Measurements from ENCODE around the gene GALR2.

The GALR2 gene, protein sequence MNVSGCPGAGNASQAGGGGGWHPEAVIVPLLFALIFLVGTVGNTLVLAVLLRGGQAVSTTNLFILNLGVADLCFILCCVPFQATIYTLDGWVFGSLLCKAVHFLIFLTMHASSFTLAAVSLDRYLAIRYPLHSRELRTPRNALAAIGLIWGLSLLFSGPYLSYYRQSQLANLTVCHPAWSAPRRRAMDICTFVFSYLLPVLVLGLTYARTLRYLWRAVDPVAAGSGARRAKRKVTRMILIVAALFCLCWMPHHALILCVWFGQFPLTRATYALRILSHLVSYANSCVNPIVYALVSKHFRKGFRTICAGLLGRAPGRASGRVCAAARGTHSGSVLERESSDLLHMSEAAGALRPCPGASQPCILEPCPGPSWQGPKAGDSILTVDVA

DNA sequence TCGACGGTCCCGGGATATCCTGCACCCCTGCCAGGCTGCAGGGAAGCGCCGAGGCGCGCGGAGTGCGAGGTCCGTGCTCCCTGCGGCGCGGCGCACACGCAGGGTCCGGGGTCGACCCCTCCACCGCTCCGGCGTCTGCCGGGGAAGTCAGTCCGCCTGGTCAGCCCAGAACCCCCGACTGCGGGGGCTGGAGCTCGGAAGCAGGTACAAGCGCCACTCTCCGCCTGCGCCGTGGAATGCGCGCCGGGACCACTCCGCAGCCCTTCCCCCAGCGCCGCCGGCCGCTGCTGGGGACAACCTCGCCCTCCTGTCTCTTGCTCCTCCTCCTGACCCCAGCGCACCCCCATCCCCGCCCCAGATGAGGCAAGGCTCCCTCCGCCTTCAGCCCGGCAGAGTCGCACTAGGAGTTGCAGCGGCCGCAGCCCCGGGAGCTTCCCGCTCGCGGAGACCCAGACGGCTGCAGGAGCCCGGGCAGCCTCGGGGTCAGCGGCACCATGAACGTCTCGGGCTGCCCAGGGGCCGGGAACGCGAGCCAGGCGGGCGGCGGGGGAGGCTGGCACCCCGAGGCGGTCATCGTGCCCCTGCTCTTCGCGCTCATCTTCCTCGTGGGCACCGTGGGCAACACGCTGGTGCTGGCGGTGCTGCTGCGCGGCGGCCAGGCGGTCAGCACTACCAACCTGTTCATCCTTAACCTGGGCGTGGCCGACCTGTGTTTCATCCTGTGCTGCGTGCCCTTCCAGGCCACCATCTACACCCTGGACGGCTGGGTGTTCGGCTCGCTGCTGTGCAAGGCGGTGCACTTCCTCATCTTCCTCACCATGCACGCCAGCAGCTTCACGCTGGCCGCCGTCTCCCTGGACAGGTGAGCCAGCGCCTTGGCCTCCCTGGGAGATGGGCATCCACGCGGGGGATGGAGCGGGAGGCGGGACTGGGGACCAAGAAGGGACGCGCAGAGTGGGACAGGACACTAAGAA is at the start of gene GALR2:
TSS of gene GALR2 (plus strand) at position 392 of the 974 bp plus-strand sequence. CDS start at position 495, 103 bp downstream.
- DNase-seq (ENCODE audit: low read depth in 1 of 2, low spot score in 1 of 2): no peak
- no peak for TF ChIP-seq JUND (IDR thresholded peaks at IDR 0.05; ENCODE audit: low read depth)
- in situ Hi-C loops (cut with HindIII; ENCODE audit: low pct_unique_long_range_greater_than_20kb, low sequenced_read_pairs): no loop called here

DNA sequence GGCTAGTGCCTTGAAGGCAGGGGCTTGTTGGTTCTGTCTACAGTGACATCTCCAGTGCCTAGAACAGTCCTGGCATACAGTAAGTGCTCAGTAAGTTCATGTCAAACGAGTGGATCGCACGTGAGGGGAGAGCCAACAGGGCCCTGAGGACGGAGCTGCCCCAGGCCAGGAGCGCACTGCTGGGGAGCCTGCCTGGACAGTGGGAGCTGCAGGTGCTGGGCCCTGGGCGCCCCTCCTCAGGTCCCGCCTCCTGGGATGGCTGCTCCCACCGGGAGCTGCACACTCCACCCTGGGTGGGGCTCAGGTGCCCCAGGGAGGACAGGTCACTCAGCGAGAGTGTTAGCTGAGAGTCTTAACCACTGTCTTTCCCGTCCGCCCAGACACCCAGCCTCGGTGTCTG is 49.3 kb upstream of the GALR2 start:
- DNase-seq (ENCODE audit: low read depth in 1 of 2, low spot score in 1 of 2): no peak
- in situ Hi-C loops (cut with HindIII; ENCODE audit: low pct_unique_long_range_greater_than_20kb, low sequenced_read_pairs): no loop called here
- TF ChIP-seq JUND (IDR thresholded peaks at IDR 0.05; ENCODE audit: low read depth): no peak

DNA sequence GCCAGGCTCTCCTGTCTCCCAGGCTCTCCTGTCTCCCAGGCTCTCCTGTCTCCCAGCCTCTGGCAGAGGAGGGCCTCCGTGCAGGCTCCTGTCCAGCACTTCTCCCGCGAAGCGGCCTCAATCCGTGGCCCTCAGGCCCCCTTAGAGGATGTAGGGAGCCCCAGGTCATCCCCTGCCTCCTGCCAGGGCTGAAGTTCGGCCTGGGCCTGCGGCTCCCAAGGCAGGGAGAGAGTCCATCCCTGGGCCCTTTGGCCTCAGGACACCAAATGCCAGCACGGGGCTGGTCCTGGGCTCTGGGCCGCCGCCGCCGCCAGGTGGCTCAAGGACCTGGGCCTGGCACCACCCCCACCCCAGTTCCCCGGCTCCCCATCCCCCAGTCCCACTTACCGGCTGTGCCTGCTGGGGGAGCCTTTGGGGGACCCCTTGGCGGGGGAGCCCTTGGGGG is 47.8 kb upstream of the GALR2 start:
- in situ Hi-C loops (cut with HindIII; ENCODE audit: low pct_unique_long_range_greater_than_20kb, low sequenced_read_pairs): no loop called here
- peak in 1 of 2 experiments; percentile 76 for DNase-seq (ENCODE audit: low read depth in 1 of 2, low spot score in 1 of 2)
- no peak for TF ChIP-seq JUND (IDR thresholded peaks at IDR 0.05; ENCODE audit: low read depth)

DNA sequence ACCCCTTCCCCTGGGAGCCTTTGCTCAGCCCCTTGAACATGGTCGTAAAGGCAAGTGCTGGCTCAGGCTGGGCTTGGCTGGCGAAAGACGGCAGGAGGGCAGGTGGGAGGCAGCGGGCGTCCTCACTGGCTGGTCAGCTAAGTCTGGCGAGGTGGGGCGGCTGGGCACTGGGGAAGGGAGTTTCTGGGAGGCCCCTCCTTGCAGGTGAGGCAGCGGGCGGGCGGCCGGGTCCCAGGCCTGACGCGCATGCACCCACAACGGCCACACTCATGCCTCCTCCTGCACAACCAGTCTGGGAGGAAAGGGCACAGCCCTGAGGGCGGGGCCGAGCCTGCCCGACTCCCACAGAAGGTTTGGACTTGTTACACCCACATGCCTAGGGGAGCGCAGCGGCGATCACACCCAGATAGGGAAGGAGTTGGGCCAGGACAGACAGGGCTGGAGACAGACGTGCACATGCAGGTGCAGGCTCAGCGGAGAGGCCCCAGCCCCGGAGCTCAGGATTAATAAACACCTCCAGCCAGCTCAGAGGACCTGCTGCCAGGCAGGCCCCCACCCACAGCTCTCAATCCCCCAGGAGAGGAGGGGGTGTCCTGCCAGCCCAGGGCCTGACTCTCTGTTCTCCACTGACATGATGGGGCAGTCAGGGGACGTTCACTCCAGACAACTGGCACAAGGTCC is 47.3 kb upstream of the GALR2 start, which contains the start of gene EVPL:
TSS of gene EVPL (minus strand) at position 148 of the 681 bp plus-strand sequence. CDS start at position 40, 108 bp downstream.
- peak; percentile 83 to 100 for DNase-seq (ENCODE audit: low read depth in 1 of 2, low spot score in 1 of 2)
- in situ Hi-C loops (cut with HindIII; ENCODE audit: low pct_unique_long_range_greater_than_20kb, low sequenced_read_pairs): no loop called here
- no peak for TF ChIP-seq JUND (IDR thresholded peaks at IDR 0.05; ENCODE audit: low read depth)

DNA sequence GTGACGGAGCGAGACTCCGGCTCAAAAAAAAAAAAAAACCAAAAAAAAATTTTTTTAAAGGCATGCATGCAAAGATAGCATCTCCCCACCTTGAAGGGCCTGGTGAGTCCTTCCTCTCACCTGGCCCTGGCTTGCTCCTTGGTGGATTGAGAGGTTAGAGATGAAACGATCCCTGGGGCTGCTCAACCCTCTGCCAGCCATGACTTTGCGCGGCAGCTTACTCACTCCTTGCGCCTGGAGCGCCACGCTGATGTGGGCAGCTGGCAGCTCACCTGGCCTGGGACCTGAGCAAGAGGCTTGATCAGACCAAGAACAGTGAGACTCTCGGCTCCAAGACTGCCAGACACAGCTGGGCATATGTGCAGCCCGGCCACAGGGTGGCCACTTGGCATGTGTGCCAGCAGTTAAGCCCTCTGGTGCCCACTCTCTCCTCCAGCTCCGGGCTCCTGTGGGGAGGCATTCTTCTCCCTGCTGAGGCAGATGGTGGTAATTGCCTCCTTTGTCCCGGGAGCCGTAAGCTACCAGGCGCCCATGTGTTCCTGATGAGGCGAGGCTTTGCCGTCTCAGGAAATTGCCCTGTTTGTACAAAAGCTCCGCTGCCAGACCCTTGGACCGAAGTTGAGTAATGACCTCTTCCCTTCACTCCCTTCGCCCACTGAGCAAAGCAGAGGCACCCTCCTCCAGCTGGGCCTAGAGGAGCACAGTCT is 42.4 kb upstream of the GALR2 start:
- in situ Hi-C loops (cut with HindIII; ENCODE audit: low pct_unique_long_range_greater_than_20kb, low sequenced_read_pairs): no loop called here
- peak in 1 of 2 experiments; percentile 54 for DNase-seq (ENCODE audit: low read depth in 1 of 2, low spot score in 1 of 2)
- no peak for TF ChIP-seq JUND (IDR thresholded peaks at IDR 0.05; ENCODE audit: low read depth)

DNA sequence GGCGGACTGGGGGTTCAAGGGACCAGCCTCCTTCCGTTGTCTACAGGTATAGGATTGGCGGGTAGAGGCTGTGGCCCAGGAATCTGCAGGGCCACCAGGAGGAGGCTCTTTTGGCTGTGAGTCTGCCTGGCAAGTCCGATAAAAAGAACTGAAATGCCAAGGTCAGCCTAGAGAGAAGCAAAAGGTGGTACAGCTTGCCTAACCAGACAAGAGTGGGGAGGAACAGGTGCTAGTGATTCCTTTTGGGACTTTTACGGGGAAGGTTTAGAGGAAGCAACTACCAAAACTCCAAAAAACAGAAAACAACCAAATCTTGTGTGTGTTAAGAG is 41.8 kb upstream of the GALR2 start:
- in situ Hi-C loops (cut with HindIII; ENCODE audit: low pct_unique_long_range_greater_than_20kb, low sequenced_read_pairs): no loop called here
- no peak for TF ChIP-seq JUND (IDR thresholded peaks at IDR 0.05; ENCODE audit: low read depth)
- peak in 1 of 2 experiments; percentile 16 for DNase-seq (ENCODE audit: low read depth in 1 of 2, low spot score in 1 of 2)

DNA sequence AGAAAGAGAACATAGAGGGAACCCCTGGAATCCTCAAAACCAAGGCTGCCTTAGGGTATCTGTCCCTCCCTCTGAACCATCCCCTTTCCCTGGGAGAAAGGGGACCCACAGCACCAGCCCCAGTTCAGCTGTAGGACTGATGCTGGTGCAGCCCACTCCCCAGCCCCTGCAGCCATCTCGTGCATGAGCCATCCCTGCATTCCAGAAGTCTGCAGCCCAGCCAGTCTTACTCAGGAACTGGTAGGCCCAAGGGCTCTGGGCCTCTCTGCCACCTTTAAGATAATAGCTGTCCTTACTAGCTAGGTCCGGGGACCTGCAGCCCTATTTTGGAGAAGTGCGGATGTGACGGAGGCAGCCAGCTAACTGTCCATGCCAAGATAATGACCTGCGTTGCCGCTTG is 41.4 kb upstream of the GALR2 start:
- in situ Hi-C loops (cut with HindIII; ENCODE audit: low pct_unique_long_range_greater_than_20kb, low sequenced_read_pairs): no loop called here
- no peak for DNase-seq (ENCODE audit: low read depth in 1 of 2, low spot score in 1 of 2)
- TF ChIP-seq JUND (IDR thresholded peaks at IDR 0.05; ENCODE audit: low read depth): no peak

DNA sequence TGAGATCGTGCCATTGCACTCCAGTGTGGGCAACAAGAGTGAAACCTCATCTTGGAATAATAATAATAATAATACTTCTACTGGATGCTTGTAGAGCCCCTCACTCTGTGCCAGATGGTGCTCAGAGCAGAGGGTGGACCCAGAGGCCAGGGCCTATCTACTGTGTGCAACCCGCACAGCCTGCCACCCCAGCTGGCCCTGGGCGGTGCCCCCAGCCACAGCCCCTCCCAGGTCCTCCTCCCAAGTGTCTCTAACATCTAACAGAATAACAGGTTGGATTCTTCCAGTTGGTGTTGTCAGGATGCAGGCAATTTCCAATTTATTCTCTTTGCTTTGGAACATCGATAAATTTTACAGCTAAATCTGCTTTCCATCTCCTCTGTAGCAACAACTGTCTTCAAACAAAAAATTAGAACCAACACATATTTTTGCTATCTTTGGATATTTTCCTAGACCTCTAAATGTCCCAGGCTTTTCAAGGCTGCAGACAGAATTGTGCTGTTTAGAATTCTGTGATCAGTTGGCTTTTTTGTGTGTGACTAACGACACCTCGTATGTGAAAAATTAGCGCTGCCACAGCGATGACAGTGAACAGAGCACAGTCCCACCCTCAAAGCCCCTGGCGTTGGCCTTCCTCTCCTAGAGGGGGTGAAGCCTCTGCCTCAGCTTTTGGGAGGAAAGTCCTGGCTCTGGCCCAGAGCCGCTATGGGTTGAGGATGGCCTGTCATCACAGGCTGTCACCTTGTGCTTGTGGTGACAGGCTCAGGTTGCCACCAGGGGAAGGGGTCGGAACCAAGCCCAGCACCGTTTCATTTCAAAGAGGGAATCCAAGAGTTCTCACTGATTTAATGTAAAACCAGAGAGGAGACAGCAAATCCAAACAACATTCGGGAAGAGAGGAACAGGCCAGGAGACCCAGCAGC is 39.9 kb upstream of the GALR2 start:
- in situ Hi-C loops (cut with HindIII; ENCODE audit: low pct_unique_long_range_greater_than_20kb, low sequenced_read_pairs): no loop called here
- TF ChIP-seq JUND (IDR thresholded peaks at IDR 0.05; ENCODE audit: low read depth): no peak
- no peak for DNase-seq (ENCODE audit: low read depth in 1 of 2, low spot score in 1 of 2)

DNA sequence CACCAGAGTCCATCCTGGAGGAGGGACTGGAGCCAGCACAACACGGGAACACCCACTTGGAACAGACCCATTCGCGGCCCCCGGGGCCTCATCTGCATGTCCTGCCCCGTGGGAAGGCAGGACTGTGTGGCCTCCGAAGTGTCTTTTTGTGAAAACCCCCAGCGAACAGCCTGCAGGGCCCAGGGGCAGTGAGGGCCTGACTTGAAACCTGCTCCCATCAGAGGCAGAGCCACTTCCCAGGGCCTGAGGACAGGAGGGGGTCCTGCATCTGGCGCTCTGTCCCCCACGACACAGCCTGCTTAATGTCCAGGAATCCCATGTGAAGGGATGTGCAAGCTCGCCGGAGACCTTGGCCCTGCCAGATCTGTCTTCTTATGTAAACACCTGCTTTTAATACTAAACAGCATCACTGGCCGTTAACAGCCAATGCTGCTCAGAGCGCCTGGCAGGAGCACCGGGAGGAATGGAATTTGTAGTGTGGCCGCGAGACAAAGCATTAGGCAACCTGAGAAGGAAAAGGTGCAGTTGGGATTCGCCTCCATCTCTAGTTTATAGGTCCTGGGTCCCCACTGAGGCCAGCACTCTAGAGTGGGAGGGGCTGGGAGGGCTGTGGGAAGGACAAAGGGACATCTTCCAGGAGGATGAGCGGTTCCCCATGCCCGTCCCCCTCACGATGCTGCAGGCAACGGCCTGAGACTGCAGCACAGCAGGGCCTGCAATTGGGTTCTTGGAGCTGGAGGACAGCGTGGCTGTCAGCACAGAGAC is 37.9 kb upstream of the GALR2 start:
- in situ Hi-C loops (cut with HindIII; ENCODE audit: low pct_unique_long_range_greater_than_20kb, low sequenced_read_pairs): no loop called here
- no peak for TF ChIP-seq JUND (IDR thresholded peaks at IDR 0.05; ENCODE audit: low read depth)
- DNase-seq (ENCODE audit: low read depth in 1 of 2, low spot score in 1 of 2): no peak

DNA sequence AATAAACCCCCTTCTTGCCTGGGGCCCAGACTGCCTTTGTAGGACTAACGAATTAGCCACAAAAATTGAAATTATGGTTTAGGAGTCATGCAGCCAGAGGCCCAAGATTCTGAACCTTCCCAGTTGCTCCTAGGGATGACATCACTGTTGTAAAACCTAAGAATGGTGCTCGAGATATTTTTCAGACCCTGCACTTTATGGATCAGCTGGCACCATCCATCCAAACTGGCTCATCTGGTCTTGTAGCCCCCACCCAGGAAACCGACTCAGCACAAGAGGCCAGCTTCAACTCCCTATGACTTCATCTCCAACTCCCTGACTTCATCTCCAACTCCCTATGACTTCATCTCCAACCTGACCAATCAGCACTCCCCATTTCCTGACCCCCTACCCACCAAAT is 36.5 kb upstream of the GALR2 start:
- in situ Hi-C loops (cut with HindIII; ENCODE audit: low pct_unique_long_range_greater_than_20kb, low sequenced_read_pairs): no loop called here
- DNase-seq (ENCODE audit: low read depth in 1 of 2, low spot score in 1 of 2): no peak
- no peak for TF ChIP-seq JUND (IDR thresholded peaks at IDR 0.05; ENCODE audit: low read depth)
